GM12878 (cell line): ENCODE data around the gene HOXC9.

Experiments used
- CTCF ChIP-seq, 3 experiments: IDR thresholded peaks in 2 of 3; conservative IDR thresholded peaks in 1 of 3; 2 replicates each; pipeline ENCODE4 v1.5.1; 2011; ENCODE audit warnings: low read depth in 3 of 3, low read length in 3 of 3, mild to moderate bottlenecking in 3 of 3, control low read depth in 2 of 3, moderate library complexity in 2 of 3, inconsistent platforms in 1 of 3, mixed read lengths in 1 of 3; ENCODE audit not compliant: control insufficient read depth in 2 of 3, insufficient read depth in 1 of 3; ENCODE audit errors: extremely low read depth in 1 of 3
- HDAC2 ChIP-seq: fragments of 200-600 bp; sonication (generic); IDR thresholded peaks from 2 replicates; pipeline ENCODE4 v1.6.1; 2017
- NRF1 ChIP-seq: conservative IDR thresholded peaks from 2 replicates; pipeline ENCODE4 v1.6.1; 2011; ENCODE audit warnings: mild to moderate bottlenecking, low read depth, low read length, improper control_type of control experiment
- PKNOX1 ChIP-seq: fragments of 450-650 bp; IDR thresholded peaks from 2 replicates; pipeline ENCODE4 v1.6.1; 2016; ENCODE audit warnings: mild to moderate bottlenecking
- SUPT20H ChIP-seq: IDR thresholded peaks from 2 replicates; pipeline ENCODE4 v1.6.1; 2011; ENCODE audit warnings: low read depth, mild to moderate bottlenecking, low read length, moderate library complexity, borderline replicate concordance; ENCODE audit not compliant: control insufficient read depth
- TCF12 ChIP-seq: IDR thresholded peaks from 2 replicates; pipeline ENCODE4 v1.6.1; 2011; ENCODE audit warnings: low read depth, mild to moderate bottlenecking, low read length

- TF ChIP-seq PKNOX1 (no peak), CTCF (IDR thresholded peaks at IDR 0.05 in 2 of 3, conservative IDR thresholded peaks at IDR 0.05 in 1 of 3; ENCODE audit: control insufficient read depth in 2 of 3, extremely low read depth in 1 of 3, insufficient read depth in 1 of 3, low read depth in 3 of 3, low read length in 3 of 3) (no peak), SUPT20H (no peak), HDAC2 (no peak), NRF1 (no peak), TCF12 (no peak)
Measured at GRCh38 chr12:53971686-53972085, 28.3 kb upstream of the HOXC9 start.
